ENCODE results near the gene PSMC3IP. TPM values are rescaled to one million over a fixed set of nuclear protein-coding genes. Genes with fewer than 3 reads are reported as not detected.
"Not testable (repeated sequence)": the region's sequence is repeated elsewhere in the genome, so short reads cannot be mapped to it uniquely, and the experiment has no call there.

PSMC3IP gene
- total RNA-seq, 1 experiment from 2014 or later: 50.2 TPM

DNA sequence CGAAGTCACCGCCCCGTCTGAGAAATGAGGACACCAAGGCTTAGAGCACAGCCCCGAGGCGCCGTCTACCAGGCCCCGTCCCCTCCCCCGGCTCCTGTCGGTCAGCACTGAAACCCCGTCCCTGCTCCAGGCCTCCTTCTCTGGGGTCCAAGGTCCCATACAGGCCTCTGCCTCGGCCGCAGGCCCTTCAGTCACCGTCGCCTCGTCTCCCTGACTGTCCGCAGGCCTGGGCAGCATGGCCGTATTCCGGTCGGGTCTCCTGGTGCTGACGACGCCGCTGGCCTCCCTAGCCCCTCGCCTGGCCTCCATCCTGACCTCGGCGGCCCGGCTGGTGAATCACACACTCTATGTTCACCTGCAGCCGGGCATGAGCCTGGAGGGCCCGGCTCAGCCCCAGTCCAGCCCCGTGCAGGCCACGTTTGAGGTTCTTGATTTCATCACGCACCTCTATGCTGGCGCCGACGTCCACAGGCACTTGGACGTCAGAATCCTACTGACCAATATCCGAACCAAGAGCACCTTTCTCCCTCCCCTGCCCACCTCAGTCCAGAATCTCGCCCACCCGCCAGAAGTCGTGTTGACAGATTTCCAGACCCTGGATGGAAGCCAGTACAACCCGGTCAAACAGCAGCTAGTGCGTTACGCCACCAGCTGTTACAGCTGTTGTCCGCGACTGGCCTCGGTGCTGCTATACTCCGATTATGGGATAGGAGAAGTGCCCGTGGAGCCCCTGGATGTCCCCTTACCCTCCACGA lies 15.0 kb downstream of the PSMC3IP start:
- no peak for DNase-seq (ENCODE audit: low read depth)

DNA sequence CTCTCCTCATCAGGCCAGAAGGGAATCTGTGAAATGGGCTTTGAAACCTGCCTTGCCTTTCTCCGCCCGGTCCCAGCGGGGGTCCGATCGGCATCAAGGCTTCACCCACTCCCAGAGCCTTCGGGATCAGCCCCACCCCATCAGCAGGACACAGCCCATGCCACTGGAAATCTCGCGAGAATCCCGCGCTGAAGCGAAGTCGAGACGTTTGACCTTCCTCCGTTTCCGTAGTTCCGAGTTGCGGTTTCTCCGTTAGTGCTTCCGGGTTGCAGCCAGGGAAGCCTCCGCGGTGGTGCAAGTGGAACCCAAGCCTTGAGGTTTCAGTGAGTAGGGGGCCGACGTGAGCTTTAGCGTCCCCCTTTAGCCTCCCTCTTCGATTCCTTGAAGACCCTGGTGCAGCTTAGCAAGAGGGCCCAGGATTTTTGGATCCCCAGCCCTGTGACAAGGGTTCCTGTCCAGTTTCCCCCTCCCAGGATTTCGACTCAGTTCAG lies 15.6 kb downstream of the PSMC3IP start, which contains the start of gene COASY:
Gene COASY, plus strand, starts transcription at position 252 of the 491 bp plus-strand sequence. CDS start 475 bp downstream, outside the sequence.
- peak; percentile 93 for DNase-seq (ENCODE audit: low read depth)

DNA sequence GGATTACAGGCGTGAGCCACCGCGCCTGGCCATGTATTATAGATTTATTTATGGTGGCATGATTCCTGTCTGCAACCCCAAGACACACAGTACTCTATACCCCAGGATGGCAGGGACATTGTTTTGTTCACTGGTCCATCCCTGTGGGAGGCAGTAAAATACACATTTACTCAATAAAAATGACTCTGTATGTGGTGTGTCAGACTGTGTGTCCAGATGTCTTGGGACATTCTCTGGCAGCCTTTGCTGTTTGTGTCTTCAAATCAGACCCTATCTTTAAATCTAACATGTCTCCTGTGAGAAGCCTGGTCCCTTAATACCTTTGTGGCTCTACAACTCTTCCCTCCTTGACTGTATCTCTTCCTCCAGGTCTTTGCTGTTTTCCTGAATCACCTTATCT lies 17.3 kb downstream of the PSMC3IP start:
- DNase-seq (ENCODE audit: low read depth): no peak

DNA sequence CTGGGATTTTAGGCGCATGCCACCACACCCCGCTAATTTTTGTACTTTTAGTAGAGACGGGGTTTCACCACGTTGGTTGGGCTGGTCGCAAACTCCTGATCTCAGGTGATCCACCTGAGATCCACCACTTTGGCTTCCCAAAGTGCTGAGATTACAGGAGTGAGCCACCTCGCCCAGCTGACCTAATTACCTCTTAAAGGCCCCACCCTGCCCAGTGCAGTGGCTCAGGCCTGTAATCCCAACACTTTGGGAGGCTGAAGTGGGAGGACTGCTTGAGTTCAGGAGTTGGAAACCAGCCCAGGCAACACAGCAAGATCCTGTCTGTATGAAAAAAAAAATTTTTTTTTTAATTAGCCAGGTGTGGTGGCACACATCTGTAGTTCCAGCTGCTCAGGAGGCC lies 18.5 kb downstream of the PSMC3IP start:
- DNase-seq (ENCODE audit: low read depth): no peak

DNA sequence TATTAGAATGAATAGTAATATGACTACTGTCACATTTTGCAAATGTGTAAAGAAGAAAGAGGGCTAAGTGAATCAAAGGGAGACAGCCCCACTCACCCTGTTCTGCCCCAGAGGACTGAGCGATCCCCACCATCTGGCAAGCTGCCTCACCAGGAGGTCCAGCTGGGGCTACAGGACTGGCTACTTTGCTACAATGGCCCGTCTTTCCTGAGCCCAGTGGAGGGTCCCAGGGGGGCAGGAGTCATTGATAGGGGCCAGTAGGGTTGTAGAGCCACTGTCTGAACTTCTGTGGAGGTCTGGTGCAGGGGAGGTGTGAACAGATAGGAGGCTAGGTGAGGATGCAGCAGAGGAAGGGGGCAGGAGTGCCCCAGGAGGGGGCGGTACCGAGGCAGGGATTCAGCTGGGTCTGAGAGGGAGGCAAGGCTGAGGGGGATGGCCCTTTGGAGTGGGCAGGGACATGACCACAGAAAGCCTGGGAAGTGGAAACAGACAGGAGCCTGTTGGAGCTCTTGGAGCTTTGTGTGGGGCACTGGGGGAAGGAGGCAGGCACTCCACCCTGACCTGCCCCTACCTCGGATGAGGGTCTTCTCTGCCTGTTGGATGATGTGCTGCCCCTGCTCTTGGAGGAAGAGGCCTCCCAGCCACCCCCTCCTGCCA lies 21.4 kb downstream of the PSMC3IP start:
- peak; percentile 50 for DNase-seq (ENCODE audit: low read depth)

DNA sequence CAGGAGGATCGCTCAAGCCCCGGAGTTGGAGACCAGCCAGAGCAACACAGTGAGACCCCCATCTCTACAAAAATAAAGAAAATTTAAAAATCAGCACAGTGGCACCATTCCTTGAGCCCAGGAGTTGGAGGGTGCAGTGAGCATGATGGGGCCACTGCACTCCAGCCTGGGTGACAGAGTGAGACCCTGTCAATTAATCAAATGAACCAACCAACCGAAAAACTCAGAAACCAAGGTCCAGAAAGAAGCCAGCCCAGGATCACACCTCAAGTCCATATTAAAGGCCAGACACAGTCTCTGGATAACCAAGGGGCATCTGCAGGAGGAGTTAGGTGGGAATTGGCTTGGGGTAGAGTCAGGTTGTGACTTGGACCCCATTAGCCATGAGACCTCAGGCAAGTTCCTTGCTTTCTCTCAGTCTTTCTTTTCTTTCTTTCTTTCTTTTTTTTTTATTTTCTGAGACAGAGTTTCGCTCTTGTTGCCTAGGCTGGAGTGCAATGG lies 22.4 kb downstream of the PSMC3IP start:
- DNase-seq (ENCODE audit: low read depth): no peak

DNA sequence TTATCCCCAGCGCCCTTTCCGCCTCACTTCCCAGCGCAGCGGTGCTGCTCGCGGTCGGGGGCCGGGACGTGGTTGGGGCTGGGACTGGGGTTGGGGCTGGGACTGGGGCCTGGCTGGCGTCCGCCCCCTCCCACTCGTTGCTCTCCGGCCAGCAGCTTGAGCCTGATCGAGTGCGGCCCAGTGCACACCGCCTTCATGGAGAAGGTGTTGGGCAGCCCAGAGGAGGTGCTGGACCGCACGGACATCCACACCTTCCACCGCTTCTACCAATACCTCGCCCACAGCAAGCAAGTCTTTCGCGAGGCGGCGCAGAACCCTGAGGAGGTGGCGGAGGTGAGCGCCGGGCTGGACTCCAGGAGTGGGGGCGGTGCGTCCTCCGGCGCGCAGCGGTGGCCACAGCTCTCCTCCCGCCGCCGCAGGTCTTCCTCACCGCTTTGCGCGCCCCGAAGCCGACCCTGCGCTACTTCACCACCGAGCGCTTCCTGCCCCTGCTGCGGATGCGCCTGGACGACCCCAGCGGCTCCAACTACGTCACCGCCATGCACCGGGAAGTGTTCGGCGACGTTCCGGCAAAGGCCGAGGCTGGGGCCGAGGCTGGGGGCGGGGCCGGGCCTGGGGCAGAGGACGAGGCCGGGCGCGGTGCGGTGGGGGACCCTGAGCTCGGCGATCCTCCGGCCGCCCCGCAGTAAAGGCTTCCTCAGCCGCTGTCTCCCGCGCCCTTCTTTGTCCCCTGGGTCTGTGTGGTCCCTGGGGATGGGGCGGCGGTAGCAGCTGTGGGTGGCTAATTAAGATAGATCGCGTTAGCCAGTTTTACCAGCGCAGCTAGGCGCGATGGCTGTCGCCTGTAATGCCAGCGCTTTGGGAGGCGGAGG lies 23.0 kb downstream of the PSMC3IP start:
- DNase-seq (ENCODE audit: low read depth): peak; percentile 77

DNA sequence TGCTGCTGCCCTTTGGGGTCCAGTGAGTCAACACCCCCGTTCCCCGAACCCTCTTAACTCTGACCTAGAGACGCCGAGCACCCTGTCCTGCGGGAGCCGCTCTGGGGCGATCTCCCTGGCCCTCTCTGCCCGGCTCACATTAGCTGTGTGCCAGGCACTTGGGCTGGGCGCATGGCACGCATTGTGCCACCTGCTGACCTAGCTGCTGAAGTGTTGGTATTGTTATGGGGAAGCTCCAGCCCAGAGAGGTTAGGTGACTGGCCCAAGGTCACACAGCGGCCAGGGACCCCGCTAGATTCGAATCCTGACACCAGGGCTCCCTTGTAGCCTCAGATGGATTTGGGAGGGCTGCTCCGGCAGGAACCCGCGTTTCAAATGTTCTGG lies 23.7 kb downstream of the PSMC3IP start:
- DNase-seq (ENCODE audit: low read depth): no peak

DNA sequence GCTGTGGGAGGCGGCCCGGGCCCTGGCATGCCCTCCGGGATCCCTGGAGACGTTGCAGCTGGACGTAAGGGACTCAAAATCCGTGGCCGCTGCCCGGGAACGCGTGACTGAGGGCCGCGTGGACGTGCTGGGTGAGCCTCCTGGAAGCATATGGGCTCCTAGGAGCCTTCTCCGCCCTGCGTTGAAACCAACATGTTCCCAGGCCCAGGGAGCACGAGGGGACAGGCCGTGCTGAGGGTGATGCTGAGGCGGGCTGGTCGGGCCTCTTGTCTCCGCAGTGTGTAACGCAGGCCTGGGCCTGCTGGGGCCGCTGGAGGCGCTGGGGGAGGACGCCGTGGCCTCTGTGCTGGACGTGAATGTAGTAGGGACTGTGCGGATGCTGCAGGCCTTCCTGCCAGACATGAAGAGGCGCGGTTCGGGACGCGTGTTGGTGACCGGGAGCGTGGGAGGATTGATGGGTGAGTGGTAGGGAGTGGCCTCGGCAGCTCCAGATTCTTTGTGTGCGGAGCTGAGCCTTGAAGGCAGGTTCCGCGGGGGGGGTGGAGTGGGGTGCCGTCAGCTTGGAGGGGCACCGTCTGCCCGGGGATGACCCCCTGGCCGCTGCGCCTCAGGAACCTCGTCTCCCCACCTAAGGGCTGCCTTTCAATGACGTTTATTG lies 24.2 kb downstream of the PSMC3IP start:
- no peak for DNase-seq (ENCODE audit: low read depth)

DNA sequence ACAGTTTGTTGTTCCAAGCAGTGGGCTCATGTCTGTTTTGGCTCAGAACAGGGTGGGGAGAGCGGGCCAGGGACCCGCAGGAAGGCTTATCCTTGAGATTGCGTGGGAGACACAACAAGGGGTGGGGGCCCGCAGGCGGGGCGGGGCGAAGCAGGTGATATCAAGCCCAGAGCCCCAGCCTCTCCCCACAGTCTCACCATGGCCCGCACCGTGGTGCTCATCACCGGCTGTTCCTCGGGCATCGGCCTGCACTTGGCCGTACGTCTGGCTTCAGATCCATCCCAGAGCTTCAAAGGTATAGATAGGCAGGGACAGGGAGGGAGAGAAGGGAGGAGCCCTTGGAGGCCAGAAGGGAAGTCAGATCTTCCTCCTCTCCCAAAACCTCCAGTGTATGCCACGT lies 24.8 kb downstream of the PSMC3IP start, which contains the start of gene HSD17B1:
Gene HSD17B1, plus strand, starts transcription at position 188 of the 400 bp plus-strand sequence. Its CDS starts 11 bp downstream, at position 199.
- DNase-seq (ENCODE audit: low read depth): not testable (repeated sequence)

DNA sequence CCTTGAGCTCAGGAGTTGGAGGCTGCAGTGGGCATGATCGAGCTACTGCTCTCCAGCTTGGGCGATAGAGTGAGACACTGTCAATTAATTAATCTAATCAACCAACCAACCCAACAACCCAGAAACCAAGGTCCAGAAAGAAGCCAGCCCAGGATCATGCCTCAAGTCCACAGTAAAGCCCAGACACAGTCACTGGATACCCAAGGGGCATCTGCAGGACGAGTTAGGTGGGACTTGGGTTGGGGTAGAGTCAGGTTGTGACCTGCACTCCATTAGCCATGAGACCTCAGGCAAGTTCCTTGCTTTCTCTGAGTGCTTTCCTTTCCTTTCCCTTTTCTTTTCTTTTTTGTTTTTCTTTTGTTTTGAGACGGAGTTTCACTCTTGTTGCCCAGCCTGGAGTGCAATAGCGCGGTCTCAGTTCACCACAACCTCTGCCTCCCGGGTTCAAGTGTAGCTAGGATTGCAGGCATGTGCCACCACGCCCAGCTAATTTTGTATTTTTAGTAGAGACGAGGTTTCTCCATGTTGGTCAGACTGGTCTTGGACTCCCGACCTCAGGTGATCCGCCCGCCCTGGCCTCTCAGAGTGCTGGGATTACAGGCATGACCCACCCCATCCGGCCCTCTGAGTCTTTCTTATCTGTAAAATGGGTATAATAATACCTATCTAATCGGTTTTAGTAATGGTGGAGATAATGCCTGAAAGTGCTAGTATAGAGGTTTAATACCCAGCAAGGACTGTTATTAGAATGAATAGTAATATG lies 28.4 kb downstream of the PSMC3IP start:
- no peak for DNase-seq (ENCODE audit: low read depth)

DNA sequence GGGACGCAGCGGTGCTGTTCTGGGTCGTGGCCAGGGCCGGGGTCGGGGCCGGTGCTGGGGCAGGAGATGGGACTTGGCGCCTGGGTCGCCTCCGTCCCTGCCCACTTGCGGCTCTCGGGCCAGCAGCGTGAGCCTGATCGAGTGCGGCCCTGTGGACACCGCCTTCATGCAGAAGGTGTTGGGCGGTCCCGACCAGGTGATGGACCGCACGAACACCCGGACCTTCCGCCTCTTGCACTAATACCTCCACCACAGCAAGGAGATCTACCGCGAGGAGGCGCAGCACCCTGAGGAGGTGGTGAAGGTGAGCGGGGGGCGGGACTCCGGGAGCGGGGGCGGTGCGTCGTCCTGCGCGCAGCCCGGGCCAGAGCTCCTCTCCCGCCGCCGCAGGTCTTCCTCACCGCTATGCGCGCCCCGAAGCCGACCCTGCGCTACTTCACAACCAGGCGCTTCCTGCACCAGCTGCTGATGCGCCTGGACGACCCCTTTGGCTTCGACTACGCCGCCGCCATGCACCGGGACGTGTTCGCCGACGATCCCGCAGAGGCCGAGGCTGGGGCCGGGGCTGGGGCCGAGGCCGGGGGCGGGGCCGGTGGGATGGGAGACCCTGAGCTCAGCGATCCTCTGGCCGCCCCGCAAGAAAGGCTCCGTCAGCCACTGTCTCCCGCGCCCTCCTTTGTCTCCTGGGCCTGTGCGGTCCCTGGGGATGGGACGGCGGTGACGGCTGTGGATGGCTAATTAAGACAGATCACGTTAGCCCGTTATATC lies 29.3 kb downstream of the PSMC3IP start:
- DNase-seq (ENCODE audit: low read depth): no peak

DNA sequence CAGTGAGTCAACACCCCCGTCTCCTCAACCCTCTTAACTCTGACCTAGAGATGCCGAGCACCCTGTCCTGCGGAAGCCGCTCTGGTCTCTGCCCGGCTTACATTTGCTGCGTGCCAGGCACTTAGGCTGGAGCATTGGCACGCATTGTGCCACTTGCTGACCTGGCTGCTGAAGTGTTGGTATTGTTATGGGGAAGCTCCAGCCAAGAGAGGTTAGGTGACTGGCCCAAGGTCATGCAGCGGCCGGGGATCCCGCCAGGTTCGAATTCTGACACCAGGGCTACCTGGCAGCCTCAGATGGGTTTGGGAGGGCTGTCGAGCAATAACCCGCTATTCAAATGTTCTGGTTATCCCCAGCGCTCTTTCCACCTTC lies 29.8 kb downstream of the PSMC3IP start:
- DNase-seq (ENCODE audit: low read depth): no peak

DNA sequence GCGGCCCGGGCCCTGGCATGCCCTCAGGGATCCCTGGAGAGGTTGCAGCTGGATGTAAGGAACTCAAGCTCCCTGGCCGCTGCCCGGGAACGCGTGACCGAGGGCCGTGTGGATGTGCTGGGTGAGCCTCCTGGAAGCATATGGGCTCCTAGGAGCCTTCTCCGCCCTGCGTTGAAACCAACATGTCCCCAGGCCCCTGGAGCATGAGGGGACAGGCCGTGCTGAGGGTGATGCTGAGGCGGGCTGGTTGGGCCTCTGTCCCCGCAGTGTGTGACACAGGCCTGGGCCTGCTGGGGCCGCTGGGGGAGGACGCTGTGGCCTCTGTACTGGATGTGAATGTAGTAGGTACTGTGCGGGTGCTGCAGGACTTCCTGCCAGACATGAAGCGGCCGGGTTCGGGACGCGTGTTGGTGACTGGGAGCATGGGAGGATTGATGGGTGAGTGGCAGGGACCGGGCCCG lies 30.5 kb downstream of the PSMC3IP start:
- no peak for DNase-seq (ENCODE audit: low read depth)

DNA sequence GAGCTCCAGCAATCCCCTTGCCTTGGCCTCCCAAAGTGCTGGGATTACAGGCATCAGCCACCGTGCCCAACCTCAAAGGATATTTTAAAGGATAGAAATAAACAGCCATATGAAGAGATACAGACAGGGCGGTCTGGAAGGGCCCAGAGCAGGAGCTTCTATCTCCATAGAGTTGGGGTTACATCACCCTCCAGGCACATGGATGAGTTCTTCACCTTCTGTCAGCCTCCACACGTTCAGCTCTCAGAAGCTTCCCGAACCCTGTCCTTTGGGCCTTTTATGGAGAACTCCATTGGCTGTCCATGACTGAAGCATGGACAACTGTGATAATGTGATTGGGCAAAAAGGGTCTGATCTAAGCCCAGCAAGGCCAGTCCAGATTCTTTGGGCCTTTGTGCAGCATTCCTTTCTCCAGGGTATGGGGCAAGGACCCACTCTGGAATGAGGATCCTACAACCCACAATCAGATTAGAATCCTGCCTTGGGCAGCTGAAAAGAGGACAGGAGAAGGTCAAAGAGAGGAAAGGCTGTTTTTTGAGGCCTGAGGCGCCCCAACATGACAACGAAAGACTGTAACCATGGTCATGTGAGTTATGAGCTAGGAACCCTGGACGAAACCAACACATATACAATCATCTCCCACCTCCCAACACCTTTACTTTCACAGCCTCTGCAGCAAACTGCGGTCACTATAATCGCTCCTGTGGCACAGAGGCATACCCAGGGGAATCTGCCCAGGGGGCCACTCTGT lies 31.6 kb downstream of the PSMC3IP start:
- not testable (repeated sequence) for DNase-seq (ENCODE audit: low read depth)

DNA sequence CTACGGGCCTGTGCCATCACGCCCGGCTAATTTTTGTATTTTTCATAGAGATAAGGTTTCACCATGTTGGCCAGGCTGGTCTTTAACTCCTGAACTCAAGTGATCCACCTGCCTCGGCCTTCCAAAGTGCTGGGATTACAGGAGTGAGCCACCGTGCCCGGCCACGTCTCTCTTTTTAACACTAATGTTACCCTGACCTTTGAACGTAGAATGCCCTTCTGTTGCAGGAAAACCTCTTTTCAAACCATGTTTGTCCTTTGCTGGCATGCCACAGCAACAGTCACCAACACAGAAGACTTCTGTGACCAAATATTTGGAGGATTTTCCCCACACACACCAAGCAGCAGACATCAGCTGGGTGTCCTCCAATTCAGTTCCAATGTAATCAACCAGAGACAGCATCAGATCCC lies 32.6 kb downstream of the PSMC3IP start:
- DNase-seq (ENCODE audit: low read depth): no peak

DNA sequence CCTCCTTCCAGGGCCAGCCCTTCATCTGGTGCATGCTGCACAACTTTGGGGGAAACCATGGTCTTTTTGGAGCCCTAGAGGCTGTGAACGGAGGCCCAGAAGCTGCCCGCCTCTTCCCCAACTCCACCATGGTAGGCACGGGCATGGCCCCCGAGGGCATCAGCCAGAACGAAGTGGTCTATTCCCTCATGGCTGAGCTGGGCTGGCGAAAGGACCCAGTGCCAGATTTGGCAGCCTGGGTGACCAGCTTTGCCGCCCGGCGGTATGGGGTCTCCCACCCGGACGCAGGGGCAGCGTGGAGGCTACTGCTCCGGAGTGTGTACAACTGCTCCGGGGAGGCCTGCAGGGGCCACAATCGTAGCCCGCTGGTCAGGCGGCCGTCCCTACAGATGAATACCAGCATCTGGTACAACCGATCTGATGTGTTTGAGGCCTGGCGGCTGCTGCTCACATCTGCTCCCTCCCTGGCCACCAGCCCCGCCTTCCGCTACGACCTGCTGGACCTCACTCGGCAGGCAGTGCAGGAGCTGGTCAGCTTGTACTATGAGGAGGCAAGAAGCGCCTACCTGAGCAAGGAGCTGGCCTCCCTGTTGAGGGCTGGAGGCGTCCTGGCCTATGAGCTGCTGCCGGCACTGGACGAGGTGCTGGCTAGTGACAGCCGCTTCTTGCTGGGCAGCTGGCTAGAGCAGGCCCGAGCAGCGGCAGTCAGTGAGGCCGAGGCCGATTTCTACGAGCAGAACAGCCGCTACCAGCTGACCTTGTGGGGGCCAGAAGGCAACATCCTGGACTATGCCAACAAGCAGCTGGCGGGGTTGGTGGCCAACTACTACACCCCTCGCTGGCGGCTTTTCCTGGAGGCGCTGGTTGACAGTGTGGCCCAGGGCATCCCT lies 34.1 kb downstream of the PSMC3IP start:
- DNase-seq (ENCODE audit: low read depth): no peak
